H9 (cell line): ENCODE measurements around the gene NR1I2. TPM values are rescaled to one million over a fixed set of nuclear protein-coding genes. Genes with fewer than 3 reads are reported as not detected.

Experiments used
- DNase-seq: peaks from one replicate; pipeline ENCODE4 v3.0.0-alpha.2; 2017
- H2AFZ ChIP-seq: one replicate; pipeline ENCODE4 v1.6.1; 2013; ENCODE audit warnings: mild to moderate bottlenecking, low read length, control low read depth, moderate library complexity
- H2AK5ac ChIP-seq: 2 replicates; pipeline ENCODE4 v1.6.1; 2013; ENCODE audit warnings: low read length, control low read depth, mixed read lengths; ENCODE audit not compliant: insufficient read length
- H2BK120ac ChIP-seq: one replicate; pipeline ENCODE4 v1.6.1; 2013; ENCODE audit warnings: low read depth, mild to moderate bottlenecking, low read length, control low read depth, inconsistent platforms; ENCODE audit not compliant: poor library complexity, severe bottlenecking
- H2BK12ac ChIP-seq: 2 replicates; pipeline ENCODE4 v1.6.1; 2013; ENCODE audit warnings: low read length, control low read depth, mixed read lengths, low read depth; ENCODE audit not compliant: insufficient read length
- H2BK15ac ChIP-seq: 2 replicates; pipeline ENCODE4 v1.6.1; 2013; ENCODE audit warnings: low read depth, low read length, control low read depth
- H2BK20ac ChIP-seq: one replicate; pipeline ENCODE4 v1.6.1; 2013; ENCODE audit warnings: low read depth, mild to moderate bottlenecking, low read length, control low read depth, inconsistent platforms; ENCODE audit not compliant: poor library complexity, severe bottlenecking
- H2BK5ac ChIP-seq: 2 replicates; pipeline ENCODE4 v1.6.1; 2013; ENCODE audit warnings: low read length, control low read depth, mixed read lengths; ENCODE audit not compliant: insufficient read length
- H3K14ac ChIP-seq: 2 replicates; pipeline ENCODE4 v1.6.1; 2013; ENCODE audit warnings: low read length, control low read depth; ENCODE audit not compliant: insufficient read depth
- H3K18ac ChIP-seq: 2 replicates; pipeline ENCODE4 v1.6.1; 2013; ENCODE audit warnings: low read depth, mild to moderate bottlenecking, mixed read lengths, low read length, control low read depth; ENCODE audit not compliant: insufficient read length
- H3K23ac ChIP-seq: 2 replicates; pipeline ENCODE4 v1.6.1; 2013; ENCODE audit warnings: low read length, control low read depth, mixed read lengths, low read depth; ENCODE audit not compliant: insufficient read length
- H3K23me2 ChIP-seq: 2 replicates; pipeline ENCODE4 v1.6.1; 2013; ENCODE audit warnings: low read depth, mild to moderate bottlenecking, mixed read lengths, low read length, control low read depth; ENCODE audit not compliant: insufficient read length, poor library complexity, severe bottlenecking
- H3K27ac ChIP-seq: 2 replicates; pipeline ENCODE4 v1.5.1; 2013; ENCODE audit warnings: low read length, control low read depth, mixed read lengths, low read depth; ENCODE audit not compliant: insufficient read length
- H3K27me3 ChIP-seq: 2 replicates; pipeline ENCODE4 v1.6.1; 2013; ENCODE audit warnings: low read length, control low read depth, inconsistent platforms; ENCODE audit not compliant: insufficient read depth
- H3K4ac ChIP-seq: 2 replicates; pipeline ENCODE4 v1.6.1; 2013; ENCODE audit warnings: low read depth, mild to moderate bottlenecking, control low read depth, inconsistent platforms, low read length, moderate library complexity
- H3K4me1 ChIP-seq: 2 replicates; pipeline ENCODE4 v1.6.1; 2013; ENCODE audit warnings: low read length, control low read depth, inconsistent platforms; ENCODE audit not compliant: insufficient read depth
- H3K4me2 ChIP-seq: 2 replicates; pipeline ENCODE4 v1.6.1; 2013; ENCODE audit warnings: low read length, control low read depth, mixed read lengths; ENCODE audit not compliant: insufficient read length, insufficient read depth
- H3K56ac ChIP-seq: 2 replicates; pipeline ENCODE4 v1.6.1; 2013; ENCODE audit warnings: low read depth, mild to moderate bottlenecking, mixed read lengths, low read length, control low read depth; ENCODE audit not compliant: insufficient read length
- H3K79me1 ChIP-seq: 2 replicates; pipeline ENCODE4 v1.6.1; 2013; ENCODE audit warnings: low read depth, mild to moderate bottlenecking, moderate library complexity, low read length, control low read depth, inconsistent platforms; ENCODE audit not compliant: insufficient read depth, poor library complexity, severe bottlenecking
- H3K79me2 ChIP-seq: 2 replicates; pipeline ENCODE4 v1.6.1; 2013; ENCODE audit warnings: low read length, control low read depth, inconsistent platforms; ENCODE audit not compliant: insufficient read depth
- H3K9ac ChIP-seq: 2 replicates; pipeline ENCODE4 v1.6.1; 2013; ENCODE audit warnings: low read length, control low read depth, mixed read lengths; ENCODE audit not compliant: insufficient read length; ENCODE audit errors: extremely low read depth
- H3K9me3 ChIP-seq: one replicate; pipeline ENCODE4 v1.6.1; 2013; ENCODE audit warnings: low read depth, low read length, inconsistent platforms; ENCODE audit not compliant: control insufficient read depth
- H3T11ph ChIP-seq: one replicate; pipeline ENCODE4 v1.6.1; 2013; ENCODE audit warnings: mild to moderate bottlenecking, low read length, control low read depth, inconsistent platforms
- H4K20me1 ChIP-seq: one replicate; pipeline ENCODE4 v1.6.1; 2013; ENCODE audit not compliant: control insufficient read depth, insufficient read length, insufficient read depth
- H4K5ac ChIP-seq: 2 replicates; pipeline ENCODE4 v1.6.1; 2013; ENCODE audit warnings: low read depth, mild to moderate bottlenecking, mixed read lengths, low read length, control low read depth; ENCODE audit not compliant: insufficient read length
- H4K8ac ChIP-seq: replicated peaks from 2 replicates; pipeline ENCODE4 v1.6.1; 2013; ENCODE audit warnings: low read length, control low read depth, mixed read lengths, low read depth; ENCODE audit not compliant: insufficient read length
- H4K91ac ChIP-seq: 2 replicates; pipeline ENCODE4 v1.6.1; 2013; ENCODE audit warnings: low read depth, mild to moderate bottlenecking, moderate library complexity, mixed read lengths, low read length, control low read depth; ENCODE audit not compliant: insufficient read length
- H3K27ac Mint-ChIP-seq, 3 experiments: 2 replicates in 2 of 3; 3 replicates in 1 of 3; pipeline ENCODE4 v1.8.0; 2020 to 2021; ENCODE audit warnings: mixed read lengths in 3 of 3, mild to moderate bottlenecking in 1 of 3, moderate library complexity in 1 of 3
- H3K27me3 Mint-ChIP-seq: 2 replicates; pipeline ENCODE4 v1.8.0; 2021; ENCODE audit warnings: low read depth, mild to moderate bottlenecking, moderate library complexity, mixed read lengths
- H3K36me3 Mint-ChIP-seq, 3 experiments: 2 replicates in 2 of 3; 3 replicates in 1 of 3; pipeline ENCODE4 v1.8.0; 2020 to 2021; ENCODE audit warnings: low read depth in 3 of 3, mixed read lengths in 3 of 3; ENCODE audit not compliant: insufficient read depth in 1 of 3
- H3K4me1 Mint-ChIP-seq, 2 experiments: 2 replicates each; pipeline ENCODE4 v1.8.0; 2020; ENCODE audit warnings: mixed read lengths in 2 of 2
- H3K4me3 Mint-ChIP-seq, 2 experiments: 2 replicates in 1 of 2; 3 replicates in 1 of 2; pipeline ENCODE4 v1.8.0; 2020 to 2021; ENCODE audit warnings: mild to moderate bottlenecking in 2 of 2, mixed read lengths in 2 of 2, moderate library complexity in 1 of 2
- H3K9me3 Mint-ChIP-seq, 2 experiments: 2 replicates in 1 of 2; 3 replicates in 1 of 2; pipeline ENCODE4 v1.8.0; 2020; ENCODE audit warnings: mild to moderate bottlenecking in 2 of 2, mixed read lengths in 2 of 2, moderate library complexity in 1 of 2
- WGBS: extraction: QIAGEN DNeasy Blood & Tissue Kit; methylation state at CpG from one replicate; pipeline ENCODE4 v1.1.7; 2013; ENCODE audit warnings: missing lambda C conversion rate, low lambda C conversion rate, mixed read lengths; ENCODE audit not compliant: insufficient read length; ENCODE audit errors: extremely low coverage; 5-methylcytosine and 5-hydroxymethylcytosine counted together
- total RNA-seq: library from RNA; stranded (reverse); gene quantifications from 2 replicates; pipeline ENCODE4 v1.2.1, GENCODE V29; 2021
- TF ChIP-seq, protein P1 (sequence below): fragments of 200-600 bp; sonication (generic); conservative IDR thresholded peaks from 3 replicates; pipeline ENCODE4 v1.8.0; 2021; ENCODE audit warnings: antibody characterized with exemption, mild to moderate bottlenecking

Gene NR1I2
- total RNA-seq, 1 experiment from 2014 or later, result not detected

DNA sequence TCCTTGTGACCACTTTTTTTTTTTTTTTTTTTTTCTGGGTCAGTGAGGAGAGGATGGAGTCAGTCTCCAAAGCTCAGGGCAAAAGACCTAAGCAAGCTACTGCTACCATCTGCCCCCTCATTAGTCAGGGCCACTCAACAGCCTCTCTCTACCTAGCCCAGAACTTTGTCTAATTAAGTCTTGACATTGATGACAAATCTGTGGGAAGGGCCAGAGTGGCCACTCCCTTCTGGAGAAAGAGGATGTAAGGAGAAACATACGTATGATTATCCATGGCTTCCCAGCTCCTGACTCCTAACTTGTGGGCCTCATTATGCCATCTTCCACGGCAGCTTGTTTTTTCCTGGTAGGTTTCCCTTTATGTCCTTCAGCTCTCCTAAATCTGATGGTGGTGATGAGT lies 37.9 kb downstream of the NR1I2 start:
- no CpG with 5 or more reads among the region's 2 CpGs for WGBS
- Histone ChIP-seq H3K9ac (no peak overlapping the region), H2BK15ac (no peak overlapping the region), H3K18ac (no peak overlapping the region), H2AK5ac (no peak overlapping the region), H3K9me3 (no peaks in the 10 kb centered on the region), H3K4me2 (no peak overlapping the region), H2AFZ (no peak overlapping the region), H4K8ac (no peak overlapping the region), H2BK12ac (no peak overlapping the region), H3K79me2 (no peaks in the 10 kb centered on the region), H3K23me2 (no peaks in the 10 kb centered on the region), H3K79me1 (no peaks in the 10 kb centered on the region), H3K14ac (no peak overlapping the region), H4K20me1 (peaks cover 2% of the 10 kb centered on the region), H3K56ac (no peak overlapping the region), H4K5ac (no peak overlapping the region), H3K23ac (no peak overlapping the region), H3T11ph (no peak overlapping the region), H2BK120ac (no peak overlapping the region), H3K4me1 (no peaks in the 10 kb centered on the region), H2BK5ac (no peak overlapping the region), H4K91ac (no peak overlapping the region), H3K27me3 (no peaks in the 10 kb centered on the region), H2BK20ac (no peak overlapping the region), H3K4ac (no peak overlapping the region), H3K27ac (no peak overlapping the region)
- Mint-ChIP-seq H3K4me3 (no peak overlapping the region), H3K4me1 (peaks cover 9 to 14% of the 10 kb centered on the region in 2 experiments), H3K36me3 (peaks cover 0 to under 1% (median 0%) of the 10 kb centered on the region in 3 experiments; a peak in 1 of 7 replicates), H3K27me3 (no peaks in the 10 kb centered on the region; the same call in 1 of the 2 replicates), H3K27ac (no peak overlapping the region; a peak in 1 of 7 replicates), H3K9me3 (no peaks in the 10 kb centered on the region)
- no peak for DNase-seq
- TF ChIP-seq, protein P1, sequence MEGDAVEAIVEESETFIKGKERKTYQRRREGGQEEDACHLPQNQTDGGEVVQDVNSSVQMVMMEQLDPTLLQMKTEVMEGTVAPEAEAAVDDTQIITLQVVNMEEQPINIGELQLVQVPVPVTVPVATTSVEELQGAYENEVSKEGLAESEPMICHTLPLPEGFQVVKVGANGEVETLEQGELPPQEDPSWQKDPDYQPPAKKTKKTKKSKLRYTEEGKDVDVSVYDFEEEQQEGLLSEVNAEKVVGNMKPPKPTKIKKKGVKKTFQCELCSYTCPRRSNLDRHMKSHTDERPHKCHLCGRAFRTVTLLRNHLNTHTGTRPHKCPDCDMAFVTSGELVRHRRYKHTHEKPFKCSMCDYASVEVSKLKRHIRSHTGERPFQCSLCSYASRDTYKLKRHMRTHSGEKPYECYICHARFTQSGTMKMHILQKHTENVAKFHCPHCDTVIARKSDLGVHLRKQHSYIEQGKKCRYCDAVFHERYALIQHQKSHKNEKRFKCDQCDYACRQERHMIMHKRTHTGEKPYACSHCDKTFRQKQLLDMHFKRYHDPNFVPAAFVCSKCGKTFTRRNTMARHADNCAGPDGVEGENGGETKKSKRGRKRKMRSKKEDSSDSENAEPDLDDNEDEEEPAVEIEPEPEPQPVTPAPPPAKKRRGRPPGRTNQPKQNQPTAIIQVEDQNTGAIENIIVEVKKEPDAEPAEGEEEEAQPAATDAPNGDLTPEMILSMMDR, result no peak
